Neural cell (in vitro differentiated cells): Measurements from ENCODE around the gene HIVEP3. TPM values are rescaled to one million over a fixed set of nuclear protein-coding genes. Genes with fewer than 3 reads are reported as not detected.

Source experiments
- H2AFZ ChIP-seq: fragments of 200-600, 300-800 bp; sonication (generic), shearing (Covaris generic); 2 replicates; pipeline ENCODE4 v1.6.0; 2014; ENCODE audit warnings: low read depth, mild to moderate bottlenecking, antibody characterized with exemption, low read length, moderate library complexity
- H3F3A ChIP-seq: fragments of 200-600 bp; shearing (Covaris generic); 2 replicates; pipeline ENCODE4 v1.6.1; 2016; ENCODE audit warnings: mild to moderate bottlenecking, moderate library complexity, mixed read lengths, antibody characterized with exemption, low read length; ENCODE audit not compliant: insufficient read depth, poor library complexity, severe bottlenecking
- H3K27ac ChIP-seq: fragments of 200-600, 300-800 bp; sonication (generic), shearing (Covaris generic); 2 replicates; pipeline ENCODE4 v1.5.1; 2014; ENCODE audit warnings: mild to moderate bottlenecking, low read length, moderate library complexity
- H3K27me3 ChIP-seq: fragments of 300-800, 200-600 bp; sonication (generic), shearing (Covaris generic); 2 replicates; pipeline ENCODE4 v1.6.0; 2014; ENCODE audit warnings: mild to moderate bottlenecking, low read depth, low read length, moderate library complexity; ENCODE audit not compliant: insufficient read depth
- H3K36me3 ChIP-seq: fragments of 300-800, 200-600 bp; sonication (generic), shearing (Covaris generic); 2 replicates; pipeline ENCODE4 v1.5.1; 2014; ENCODE audit warnings: mild to moderate bottlenecking, antibody characterized with exemption, low read length, moderate library complexity; ENCODE audit not compliant: insufficient read depth
- H3K4me2 ChIP-seq: fragments of 300-800, 200-600 bp; sonication (generic), shearing (Covaris generic); 2 replicates; pipeline ENCODE4 v1.6.0; 2014; ENCODE audit warnings: mild to moderate bottlenecking, low read length
- H3K4me3 ChIP-seq: fragments of 300-800, 200-600 bp; sonication (generic), shearing (Covaris generic); 2 replicates; pipeline ENCODE4 v1.5.1; 2014; ENCODE audit warnings: mild to moderate bottlenecking, low read length, moderate library complexity
- H3K79me2 ChIP-seq: fragments of 200-600 bp; shearing (Covaris generic); replicated peaks from 2 replicates; pipeline ENCODE4 v1.6.0; 2014; ENCODE audit warnings: mild to moderate bottlenecking, low read length, moderate library complexity; ENCODE audit not compliant: insufficient read depth
- H3K9ac ChIP-seq: fragments of 300-800, 200-600 bp; sonication (generic), shearing (Covaris generic); 2 replicates; pipeline ENCODE4 v1.6.1; 2016; ENCODE audit warnings: mild to moderate bottlenecking, low read length, mixed read lengths
- H3K9me2 ChIP-seq: fragments of 200-600 bp; shearing (Covaris generic); 2 replicates; pipeline ENCODE4 v1.6.1; 2016; ENCODE audit warnings: mild to moderate bottlenecking, low read length, mixed read lengths; ENCODE audit not compliant: insufficient read depth
- H3K9me3 ChIP-seq: fragments of 200-600, 300-800 bp; sonication (generic), shearing (Covaris generic); 2 replicates; pipeline ENCODE4 v1.6.1; 2016; ENCODE audit warnings: mild to moderate bottlenecking, mixed run types, low read length, moderate library complexity, mixed read lengths
- H4K20me1 ChIP-seq: fragments of 200-600 bp; shearing (Covaris generic); 2 replicates; pipeline ENCODE4 v1.6.1; 2016; ENCODE audit warnings: mild to moderate bottlenecking, mixed run types; ENCODE audit not compliant: insufficient read depth
- CTCF ChIP-seq: fragments of 450-650 bp; IDR thresholded peaks from 2 replicates; pipeline ENCODE4 v1.5.1; 2014; ENCODE audit warnings: antibody characterized with exemption, mild to moderate bottlenecking, moderate library complexity; ENCODE audit not compliant: poor library complexity, severe bottlenecking
- EP300 ChIP-seq: fragments of 450-650 bp; conservative IDR thresholded peaks from 2 replicates; pipeline ENCODE4 v1.6.1; 2014; ENCODE audit warnings: antibody characterized with exemption, mild to moderate bottlenecking, moderate library complexity; ENCODE audit not compliant: poor library complexity, severe bottlenecking
- EZH2 ChIP-seq: fragments of 200-600, 300-800 bp; shearing (Covaris generic), sonication (generic); IDR thresholded peaks from 2 replicates; pipeline ENCODE4 v1.6.1; 2014; ENCODE audit warnings: antibody characterized with exemption, low read length, borderline replicate concordance, mild to moderate bottlenecking; ENCODE audit not compliant: insufficient read depth, poor library complexity, severe bottlenecking
- MXI1 ChIP-seq: fragments of 450-650 bp; conservative IDR thresholded peaks from 2 replicates; pipeline ENCODE4 v1.6.1; 2014; ENCODE audit warnings: antibody characterized with exemption, mild to moderate bottlenecking; ENCODE audit not compliant: poor library complexity, severe bottlenecking
- POLR2AphosphoS5 ChIP-seq: IDR thresholded peaks from 2 replicates; pipeline ENCODE4 v1.6.1; 2012
- RAD21 ChIP-seq: fragments of 450-650 bp; conservative IDR thresholded peaks from 2 replicates; pipeline ENCODE4 v1.6.1; 2014; ENCODE audit warnings: antibody characterized with exemption, mild to moderate bottlenecking, moderate library complexity
- REST ChIP-seq: IDR thresholded peaks from 2 replicates; pipeline ENCODE4 v1.6.1; 2012; ENCODE audit warnings: borderline replicate concordance
- SMC3 ChIP-seq: fragments of 450-650 bp; conservative IDR thresholded peaks from 2 replicates; pipeline ENCODE4 v1.6.1; 2014; ENCODE audit warnings: antibody characterized with exemption, mild to moderate bottlenecking, moderate library complexity; ENCODE audit not compliant: poor library complexity
- TAF1 ChIP-seq: IDR thresholded peaks from 2 replicates; pipeline ENCODE4 v1.6.1; 2012; ENCODE audit warnings: low read depth
- polyA plus RNA-seq: library from polyadenylated mRNA; depleted of rRNA; stranded (reverse); fragments of >200 nt; gene quantifications from 2 replicates; pipeline ENCODE4 v1.2.3, GENCODE V29; 2014

The HIVEP3 gene
- polyA plus RNA-seq, 1 donor from 2014 or later: 2.6 TPM

GRCh38 chr1:41901551-41901950 is 17.2 kb downstream of the HIVEP3 start:
- H2AFZ ChIP-seq: no peak overlapping the region
- H3K9me3 ChIP-seq: no peaks in the 10 kb centered on the region
- H3K4me2 ChIP-seq: no peak overlapping the region
- no peak overlapping the region for H3K4me3 ChIP-seq
- H3K36me3 ChIP-seq: no peaks in the 10 kb centered on the region
- no peaks in the 10 kb centered on the region for H3K27me3 ChIP-seq
- no peaks in the 10 kb centered on the region for H3K79me2 ChIP-seq
- H3K9me2 ChIP-seq: no peaks in the 10 kb centered on the region
- no peaks in the 10 kb centered on the region for H4K20me1 ChIP-seq
- no peaks in the 10 kb centered on the region for H3F3A ChIP-seq
- H3K9ac ChIP-seq: no peak overlapping the region
- H3K27ac ChIP-seq: no peak overlapping the region
- no peak for TF ChIP-seq MXI1
- TF ChIP-seq SMC3: no peak
- no peak for TF ChIP-seq RAD21

- Histone ChIP-seq H3K79me2 (no peaks in the 10 kb centered on the region), H3F3A (no peaks in the 10 kb centered on the region), H3K9ac (no peak overlapping the region), H3K9me2 (no peaks in the 10 kb centered on the region), H3K4me2 (no peak overlapping the region), H3K4me3 (no peak overlapping the region), H3K27ac (no peak overlapping the region), H3K27me3 (no peaks in the 10 kb centered on the region), H4K20me1 (no peaks in the 10 kb centered on the region), H2AFZ (no peak overlapping the region), H3K9me3 (no peaks in the 10 kb centered on the region), H3K36me3 (no peaks in the 10 kb centered on the region)
- TF ChIP-seq CTCF (no peak), RAD21 (no peak), REST (no peak), EZH2 (no peak), SMC3 (no peak), EP300 (no peak), MXI1 (no peak), TAF1 (no peak), POLR2AphosphoS5 (no peak)
Observed at GRCh38 chr1:41900603-41901444, 17.9 kb downstream of the HIVEP3 start.
